GM12878 (cell line): Measurements from ENCODE around the gene MYO3A.

ENCODE experiments used
- CREB1 ChIP-seq: IDR thresholded peaks from 2 replicates; pipeline ENCODE4 v1.6.1; 2012; ENCODE audit warnings: low read depth, mild to moderate bottlenecking, inconsistent platforms
- EZH2 ChIP-seq: IDR thresholded peaks from 2 replicates; pipeline ENCODE4 v1.6.1; 2012; ENCODE audit warnings: low read depth, mild to moderate bottlenecking, control low read depth, inconsistent platforms, low read length, borderline replicate concordance; ENCODE audit not compliant: control insufficient read depth
- MXI1 ChIP-seq: fragments of 150-350 bp; IDR thresholded peaks from 2 replicates; pipeline ENCODE4 v1.6.1; 2011; ENCODE audit warnings: low read depth, mild to moderate bottlenecking, inconsistent platforms, low read length, improper control_type of control experiment
- TF ChIP-seq, protein P1 (sequence below): IDR thresholded peaks from 2 replicates; pipeline ENCODE4 v1.6.1; 2011; ENCODE audit warnings: mild to moderate bottlenecking, low read depth, low read length, moderate library complexity; ENCODE audit not compliant: insufficient replicate concordance
- TF ChIP-seq, protein P2 (sequence below), 3 experiments: IDR thresholded peaks in 2 of 3; conservative IDR thresholded peaks in 1 of 3; 2 replicates each; pipeline ENCODE4 v1.5.1; 2011; ENCODE audit warnings: low read depth in 3 of 3, low read length in 3 of 3, mild to moderate bottlenecking in 3 of 3, control low read depth in 2 of 3, moderate library complexity in 2 of 3, inconsistent platforms in 1 of 3, mixed read lengths in 1 of 3; ENCODE audit not compliant: control insufficient read depth in 2 of 3, insufficient read depth in 1 of 3; ENCODE audit errors: extremely low read depth in 1 of 3

DNA sequence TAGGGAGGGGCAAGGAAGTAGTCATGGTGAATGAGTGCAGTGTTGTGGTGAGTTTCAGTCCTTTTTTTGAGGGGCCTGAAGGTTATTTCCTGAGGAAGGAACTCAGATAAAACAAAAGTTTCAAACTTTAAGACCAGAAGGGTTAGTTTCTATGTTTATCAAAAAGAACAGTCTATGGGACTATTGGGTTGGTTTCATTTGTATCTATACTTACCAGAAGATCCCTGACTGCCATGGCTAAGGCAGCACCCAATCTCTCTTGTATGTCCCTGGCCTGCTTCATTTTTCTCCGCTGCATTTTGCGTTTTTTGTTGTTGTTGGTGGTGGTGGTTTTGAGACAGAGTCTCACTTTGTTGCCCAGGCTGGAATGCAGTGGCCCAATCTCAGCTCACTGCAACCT lies 263.2 kb downstream of the MYO3A start:
- TF ChIP-seq MXI1 (no peak), EZH2 (no peak), CREB1 (no peak)
- TF ChIP-seq, protein P1, sequence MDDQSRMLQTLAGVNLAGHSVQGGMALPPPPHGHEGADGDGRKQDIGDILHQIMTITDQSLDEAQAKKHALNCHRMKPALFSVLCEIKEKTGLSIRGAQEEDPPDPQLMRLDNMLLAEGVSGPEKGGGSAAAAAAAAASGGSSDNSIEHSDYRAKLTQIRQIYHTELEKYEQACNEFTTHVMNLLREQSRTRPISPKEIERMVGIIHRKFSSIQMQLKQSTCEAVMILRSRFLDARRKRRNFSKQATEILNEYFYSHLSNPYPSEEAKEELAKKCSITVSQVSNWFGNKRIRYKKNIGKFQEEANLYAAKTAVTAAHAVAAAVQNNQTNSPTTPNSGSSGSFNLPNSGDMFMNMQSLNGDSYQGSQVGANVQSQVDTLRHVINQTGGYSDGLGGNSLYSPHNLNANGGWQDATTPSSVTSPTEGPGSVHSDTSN: no peak
- TF ChIP-seq, protein P2, sequence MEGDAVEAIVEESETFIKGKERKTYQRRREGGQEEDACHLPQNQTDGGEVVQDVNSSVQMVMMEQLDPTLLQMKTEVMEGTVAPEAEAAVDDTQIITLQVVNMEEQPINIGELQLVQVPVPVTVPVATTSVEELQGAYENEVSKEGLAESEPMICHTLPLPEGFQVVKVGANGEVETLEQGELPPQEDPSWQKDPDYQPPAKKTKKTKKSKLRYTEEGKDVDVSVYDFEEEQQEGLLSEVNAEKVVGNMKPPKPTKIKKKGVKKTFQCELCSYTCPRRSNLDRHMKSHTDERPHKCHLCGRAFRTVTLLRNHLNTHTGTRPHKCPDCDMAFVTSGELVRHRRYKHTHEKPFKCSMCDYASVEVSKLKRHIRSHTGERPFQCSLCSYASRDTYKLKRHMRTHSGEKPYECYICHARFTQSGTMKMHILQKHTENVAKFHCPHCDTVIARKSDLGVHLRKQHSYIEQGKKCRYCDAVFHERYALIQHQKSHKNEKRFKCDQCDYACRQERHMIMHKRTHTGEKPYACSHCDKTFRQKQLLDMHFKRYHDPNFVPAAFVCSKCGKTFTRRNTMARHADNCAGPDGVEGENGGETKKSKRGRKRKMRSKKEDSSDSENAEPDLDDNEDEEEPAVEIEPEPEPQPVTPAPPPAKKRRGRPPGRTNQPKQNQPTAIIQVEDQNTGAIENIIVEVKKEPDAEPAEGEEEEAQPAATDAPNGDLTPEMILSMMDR (IDR thresholded peaks at IDR 0.05 in 2 of 3, conservative IDR thresholded peaks at IDR 0.05 in 1 of 3; ENCODE audit: control insufficient read depth in 2 of 3, extremely low read depth in 1 of 3, insufficient read depth in 1 of 3, low read depth in 3 of 3, low read length in 3 of 3): no peak
